A172 (cell line): Measurements from ENCODE around the gene LRP2BP. TPM values are rescaled to one million over a fixed set of nuclear protein-coding genes. Genes with fewer than 3 reads are reported as not detected.
"Not testable (repeated sequence)": the region's sequence is repeated elsewhere in the genome, so short reads cannot be mapped to it uniquely, and the experiment has no call there.

ENCODE experiments used
- DNase-seq: peaks from one replicate; pipeline ENCODE4 v3.0.0-alpha.2; 2015; ENCODE audit warnings: low spot score
- total RNA-seq: library from RNA; depleted of rRNA; stranded (reverse); fragments of >200 nt; shearing (Covaris generic); gene quantifications from 2 replicates; pipeline ENCODE4 v1.2.3, GENCODE V29; 2014

The LRP2BP gene
- total RNA-seq, 1 experiment from 2014 or later: 0.34 TPM

DNA sequence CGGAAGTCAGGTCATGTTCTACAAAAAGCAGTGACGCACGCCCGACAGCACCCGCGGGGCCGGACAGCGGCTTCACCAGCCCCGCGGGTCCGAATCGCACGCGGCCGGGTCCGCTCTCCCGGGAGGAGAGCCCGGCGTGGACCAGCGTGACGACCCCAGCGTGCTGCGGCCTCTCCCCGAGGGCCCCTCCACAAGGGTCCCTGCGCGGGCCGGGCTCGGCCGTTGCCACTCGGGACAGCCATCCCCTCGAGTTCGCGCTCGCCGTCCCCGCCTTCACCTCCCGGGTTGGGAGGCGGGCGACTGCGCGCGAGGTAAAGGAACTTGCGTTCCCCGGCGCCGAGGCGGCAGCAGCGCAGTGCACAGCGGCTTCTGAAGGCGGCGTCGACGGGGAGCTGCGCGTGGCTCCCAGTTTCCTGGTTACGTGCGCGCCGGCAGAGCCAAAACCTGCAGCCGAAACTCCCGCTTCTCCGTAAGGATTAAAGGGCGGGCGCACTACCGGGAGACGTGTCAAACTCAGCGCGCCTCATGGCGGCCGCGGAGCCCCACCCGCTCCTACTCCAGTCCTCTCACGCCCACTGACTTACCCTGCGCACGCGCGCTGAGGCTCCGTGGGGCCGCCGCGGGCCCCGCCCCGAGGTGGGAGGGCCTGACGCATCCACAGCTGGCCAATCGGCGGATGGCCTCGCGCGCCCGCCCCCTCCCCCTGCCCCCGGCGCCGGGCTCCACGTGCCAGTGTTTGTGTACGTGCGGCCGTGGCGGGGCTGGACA lies 416 bp upstream of the LRP2BP start:
- DNase-seq: peak; percentile 89

DNA sequence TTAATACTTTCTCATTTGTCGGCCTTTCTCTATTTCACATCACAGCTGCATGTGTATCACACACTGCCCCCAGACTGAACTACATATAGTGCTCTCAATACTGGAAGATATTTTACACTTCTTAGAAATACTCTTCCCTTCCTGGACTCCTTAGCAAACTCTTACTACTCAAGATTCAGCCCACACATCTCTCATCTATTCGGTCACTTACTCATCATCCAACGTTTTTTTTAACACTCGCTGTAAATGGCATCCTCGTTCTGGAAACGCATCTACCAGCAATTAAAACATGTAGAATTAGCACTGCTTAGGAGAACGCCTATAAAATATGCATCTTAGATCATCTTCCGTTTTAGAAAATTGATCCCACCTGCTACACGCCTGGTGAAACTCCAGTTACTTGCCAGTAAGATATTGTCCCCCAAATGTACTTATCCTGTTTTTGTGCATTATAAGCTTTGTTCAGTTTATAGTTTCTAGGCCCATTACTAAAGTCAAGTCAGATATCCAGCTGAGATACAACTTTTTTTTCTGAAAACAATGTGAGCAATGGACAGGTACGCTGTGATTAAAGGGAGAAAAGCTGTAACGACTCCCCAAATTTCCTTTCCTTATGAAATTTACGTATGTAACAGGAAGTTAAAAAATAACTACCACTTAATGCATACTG lies 1.0 kb downstream of the LRP2BP start:
- peak; percentile 37 for DNase-seq

DNA sequence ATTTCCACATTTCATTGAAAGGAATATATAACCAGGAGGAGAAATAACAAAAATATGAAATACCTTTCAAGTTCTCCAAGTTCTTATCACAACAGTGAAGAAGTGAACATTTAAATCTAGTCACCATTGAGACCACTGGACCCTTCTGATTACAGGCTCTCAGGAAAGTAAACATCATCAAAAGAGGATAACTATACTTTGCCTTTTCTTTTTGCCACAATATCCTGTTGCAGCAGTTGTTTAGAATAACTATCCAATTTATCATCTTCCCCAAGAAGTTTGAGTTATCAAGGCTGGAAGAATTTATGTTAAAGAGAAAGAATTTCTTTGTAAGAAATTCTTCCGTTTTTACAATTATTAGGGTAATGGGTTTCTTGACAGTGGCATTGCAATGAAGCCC lies 3.6 kb downstream of the LRP2BP start:
- no peak for DNase-seq

DNA sequence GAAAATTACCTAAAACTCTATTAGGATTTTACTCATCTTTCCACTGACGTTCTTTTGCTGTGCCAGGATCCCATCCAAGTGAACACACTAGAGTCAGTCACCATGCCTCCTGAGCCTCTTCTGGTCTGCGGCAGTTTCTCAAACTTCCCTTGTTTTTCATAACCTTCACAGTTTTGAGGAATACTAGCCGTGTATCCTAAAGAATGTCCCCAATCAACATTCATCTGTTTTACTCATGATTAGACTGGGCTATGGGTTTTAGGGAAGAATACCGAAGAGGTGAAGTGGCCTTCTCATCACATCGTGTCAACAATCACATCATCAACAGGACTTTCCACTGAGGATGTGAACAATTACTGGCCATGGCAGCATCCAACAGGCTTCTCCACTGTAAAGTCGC lies 4.8 kb downstream of the LRP2BP start:
- no peak for DNase-seq

DNA sequence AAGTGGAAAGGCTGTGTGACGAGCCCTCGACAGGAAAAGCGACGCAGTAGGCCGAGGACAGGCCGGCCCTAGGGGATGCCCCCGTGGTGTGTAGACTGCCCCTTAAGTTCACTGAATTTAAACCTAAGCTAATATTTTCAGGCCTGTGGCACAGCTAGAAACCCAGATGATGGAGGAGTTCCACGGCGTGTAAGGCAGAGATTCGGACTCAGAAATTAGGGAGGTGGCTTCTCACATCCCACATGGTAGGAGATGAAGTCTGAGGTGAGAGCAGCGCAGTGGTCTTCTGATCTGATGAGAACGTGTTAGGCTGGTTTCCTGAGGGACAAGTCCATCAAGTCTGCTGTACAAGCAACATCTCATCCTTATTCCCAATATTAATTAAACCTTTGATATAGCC lies 7.8 kb downstream of the LRP2BP start:
- DNase-seq: no peak

DNA sequence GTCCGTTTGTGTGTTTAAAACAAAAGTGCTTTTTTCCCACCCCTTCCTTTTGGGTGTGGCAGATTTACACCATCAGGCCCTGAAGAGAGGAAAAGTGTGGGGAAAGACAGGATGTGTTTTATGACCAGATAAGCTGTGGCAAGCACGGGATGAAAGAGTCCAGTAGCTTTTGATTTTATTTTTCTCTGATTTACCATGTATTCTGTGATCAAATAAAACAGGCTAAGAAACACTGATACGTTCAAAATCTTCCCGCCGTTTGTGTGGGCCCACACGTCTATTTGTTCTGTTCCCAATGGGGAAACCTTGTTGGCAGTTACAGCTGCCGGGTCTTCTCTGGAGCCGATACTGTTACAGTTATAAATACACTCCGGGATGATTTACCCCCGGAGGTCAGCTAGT lies 10.8 kb downstream of the LRP2BP start:
- DNase-seq: peak; percentile 57

DNA sequence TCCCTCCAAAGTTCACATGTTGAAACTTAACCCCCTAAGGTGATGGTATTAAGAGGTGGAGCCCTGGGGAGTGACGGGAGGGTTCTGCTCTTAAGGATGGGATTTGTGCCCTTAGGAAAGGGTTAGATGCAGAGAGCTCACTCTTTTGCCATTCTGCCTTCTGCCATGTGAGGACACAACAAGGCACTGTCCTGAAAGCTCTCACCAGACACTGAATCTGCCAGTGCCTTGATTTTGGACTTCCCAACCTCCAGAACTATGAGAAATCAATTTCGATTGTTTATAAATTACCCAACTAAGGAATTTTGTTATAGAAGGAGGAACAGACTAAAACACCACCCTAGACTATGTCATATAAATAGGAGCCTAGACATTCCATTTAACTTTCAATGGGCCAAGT lies 11.7 kb downstream of the LRP2BP start:
- no peak for DNase-seq

DNA sequence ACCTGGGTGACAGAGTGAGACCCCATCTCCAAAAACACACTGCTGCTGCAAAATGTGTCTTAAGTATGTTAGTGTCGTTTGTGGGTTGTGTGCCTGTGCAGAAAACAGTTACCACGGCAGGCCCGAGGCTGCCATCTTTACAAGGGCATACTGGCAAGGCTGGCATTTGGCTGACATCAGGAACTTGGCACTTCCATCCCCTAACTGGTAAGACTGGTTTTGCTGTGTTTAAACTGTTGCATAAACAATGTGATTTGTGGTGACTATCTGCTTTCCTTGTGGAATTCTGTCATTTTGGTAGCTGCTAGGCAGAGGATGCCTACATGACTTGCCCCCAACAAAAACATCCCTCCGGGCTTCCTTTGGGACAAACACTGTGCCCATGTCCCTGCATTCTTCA lies 12.3 kb downstream of the LRP2BP start:
- no peak for DNase-seq

DNA sequence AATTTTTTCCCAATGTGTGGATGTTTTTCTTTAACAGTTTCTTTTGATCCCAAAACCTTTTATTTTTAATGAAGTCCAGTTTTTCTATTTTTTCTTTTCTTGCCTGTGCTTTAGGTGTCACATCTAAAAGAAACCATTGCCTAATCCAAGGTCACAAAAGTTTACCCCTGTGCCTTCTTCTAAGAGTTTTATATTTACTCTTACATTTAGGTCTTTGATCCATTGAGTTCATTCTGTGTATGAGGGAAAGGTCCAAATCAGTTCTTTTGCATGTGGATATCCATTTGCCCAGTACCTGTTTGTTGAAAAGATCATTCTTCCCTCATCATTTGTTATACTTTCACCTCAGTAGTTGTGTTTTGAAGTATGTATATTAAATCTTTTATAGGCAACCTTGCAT lies 13.0 kb downstream of the LRP2BP start:
- no peak for DNase-seq

DNA sequence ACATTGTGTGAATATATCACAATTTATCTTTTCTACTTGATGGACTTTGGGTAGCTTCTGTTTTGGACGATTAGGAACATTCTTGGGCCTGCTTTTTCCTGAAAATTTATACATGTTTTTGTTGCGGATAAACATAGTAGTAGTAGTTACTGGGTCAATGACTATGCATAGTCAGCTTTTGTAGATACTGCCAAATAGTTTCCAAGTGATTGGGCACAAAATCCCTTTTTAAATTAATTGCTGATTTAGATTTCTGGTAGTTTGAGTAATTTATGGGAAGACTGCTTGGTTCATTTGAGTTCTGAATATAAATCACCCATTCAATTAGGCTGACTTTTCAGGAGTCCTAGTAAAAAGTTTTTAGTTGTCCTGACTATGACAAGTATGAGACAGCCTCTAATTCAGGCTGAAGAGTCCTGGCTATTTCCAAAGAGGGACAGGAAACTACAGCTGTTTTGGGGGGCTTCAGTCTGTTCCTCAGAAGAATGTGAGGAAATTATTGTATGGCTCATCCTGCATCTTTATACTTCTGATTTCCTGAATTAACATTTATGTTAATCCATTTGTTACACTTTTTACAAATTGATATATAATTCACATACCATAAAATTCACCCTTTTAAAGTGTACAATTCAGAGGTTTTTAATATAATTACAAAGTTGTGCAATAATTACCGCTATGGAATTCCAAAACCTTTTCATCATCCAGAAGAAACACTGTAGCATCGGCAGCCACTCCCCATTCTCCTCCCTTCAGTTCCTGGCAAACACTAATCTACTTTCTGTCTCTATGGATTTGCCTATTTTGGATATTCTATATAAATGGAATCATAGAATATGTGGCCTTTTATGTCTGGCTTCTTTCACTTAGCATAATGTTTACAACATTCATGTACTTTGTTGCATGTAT lies 14.2 kb downstream of the LRP2BP start:
- no peak for DNase-seq

DNA sequence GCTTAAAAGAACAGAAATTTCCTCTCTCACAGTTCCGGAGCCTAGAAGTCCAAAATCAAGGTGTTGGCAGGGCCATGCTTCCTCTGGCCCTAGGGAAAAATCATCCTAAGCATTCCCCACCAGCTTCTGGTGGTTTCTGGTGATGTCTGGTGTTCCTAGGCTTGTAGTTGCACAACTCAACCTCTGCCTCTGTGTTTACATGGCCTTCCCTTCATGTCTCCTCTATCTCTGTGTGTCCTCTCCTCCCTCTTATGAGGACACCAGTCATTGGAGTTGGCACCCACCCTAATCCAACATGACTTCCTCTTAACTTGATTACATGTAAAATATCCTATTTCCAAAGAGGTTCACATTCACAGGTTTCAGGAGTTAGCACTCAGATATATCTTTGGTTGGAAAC lies 15.4 kb downstream of the LRP2BP start:
- DNase-seq: no peak

DNA sequence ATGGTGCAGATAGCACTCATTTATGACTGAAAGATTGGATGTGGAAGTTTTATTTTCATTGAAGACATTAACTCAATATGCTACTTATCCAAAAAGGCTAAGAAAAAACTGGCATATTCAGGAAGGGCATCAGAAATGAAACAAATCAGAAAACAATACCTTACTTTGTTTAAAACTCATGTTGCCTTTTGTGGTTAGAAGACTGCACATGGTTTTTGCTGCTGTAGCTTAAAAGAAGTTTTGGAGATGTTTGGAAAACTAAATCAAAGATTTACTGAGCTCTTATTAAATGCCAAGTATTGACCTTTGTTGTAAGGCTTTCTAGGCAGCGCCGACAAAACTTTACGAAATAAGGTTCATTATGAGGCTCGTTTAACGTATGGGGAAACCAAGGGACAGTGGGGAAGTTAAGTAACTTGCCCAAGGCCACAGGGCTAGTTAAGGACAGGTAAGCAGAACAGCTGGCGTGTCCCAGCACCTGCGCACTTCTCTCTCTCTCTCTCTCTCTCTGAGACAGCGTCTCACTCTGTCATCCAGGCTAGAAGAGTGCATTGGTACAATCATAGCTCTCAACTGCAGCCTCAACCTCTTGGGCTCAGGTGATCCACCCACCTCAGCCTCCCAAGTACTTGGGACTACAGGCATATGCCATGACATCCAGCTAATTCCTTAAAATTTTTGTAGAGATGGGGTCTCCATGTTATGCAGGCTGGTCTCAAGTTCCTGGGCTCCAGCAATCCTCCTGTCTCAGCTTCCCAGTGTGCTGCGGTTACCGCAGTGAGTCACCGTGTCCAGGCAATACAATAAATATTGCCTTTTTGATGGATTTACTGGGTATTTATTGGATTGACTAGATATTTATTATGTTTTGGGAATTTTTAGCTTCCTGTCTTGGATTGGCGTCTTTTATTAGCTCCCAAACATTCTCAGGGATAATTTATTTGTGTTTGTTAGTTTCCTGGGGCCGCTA lies 16.1 kb downstream of the LRP2BP start:
- peak; percentile 61 for DNase-seq

DNA sequence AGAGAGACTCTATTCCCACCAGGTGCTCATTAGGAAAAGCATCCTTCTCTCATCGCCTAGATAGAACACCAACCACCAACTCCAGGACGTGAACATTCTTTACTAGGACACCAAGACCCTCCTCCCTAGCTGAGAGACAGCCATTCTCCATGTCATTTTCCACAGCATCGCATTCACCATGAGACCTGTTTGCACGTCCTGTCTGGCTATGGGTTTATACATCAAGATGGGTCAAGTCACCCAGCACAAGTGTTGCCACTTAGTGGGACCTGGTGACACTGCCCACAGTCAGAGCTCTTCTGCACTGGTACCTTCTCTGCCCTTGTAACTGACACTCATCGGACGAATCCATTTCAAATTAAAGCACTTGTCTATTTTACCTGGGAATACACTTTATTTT lies 17.5 kb downstream of the LRP2BP start:
- DNase-seq: no peak

DNA sequence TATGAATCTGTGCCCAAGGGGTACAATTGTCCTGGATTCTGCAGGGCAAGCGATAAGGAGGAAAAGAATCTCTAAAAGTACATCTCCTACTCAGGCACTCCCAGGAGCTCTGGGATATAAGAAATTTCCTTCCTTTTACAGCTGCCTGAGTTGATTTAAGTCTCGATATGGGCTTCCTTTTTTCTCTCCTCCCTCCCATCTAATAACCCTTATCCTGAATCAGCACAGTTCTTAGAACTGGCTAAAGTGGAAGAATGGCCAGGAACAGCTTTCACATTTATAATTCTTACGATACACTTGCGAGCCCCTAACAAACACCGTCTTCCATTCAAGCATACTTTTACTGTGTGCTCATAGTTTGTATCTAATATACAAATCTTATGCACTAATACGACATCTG lies 21.2 kb downstream of the LRP2BP start:
- DNase-seq: no peak

DNA sequence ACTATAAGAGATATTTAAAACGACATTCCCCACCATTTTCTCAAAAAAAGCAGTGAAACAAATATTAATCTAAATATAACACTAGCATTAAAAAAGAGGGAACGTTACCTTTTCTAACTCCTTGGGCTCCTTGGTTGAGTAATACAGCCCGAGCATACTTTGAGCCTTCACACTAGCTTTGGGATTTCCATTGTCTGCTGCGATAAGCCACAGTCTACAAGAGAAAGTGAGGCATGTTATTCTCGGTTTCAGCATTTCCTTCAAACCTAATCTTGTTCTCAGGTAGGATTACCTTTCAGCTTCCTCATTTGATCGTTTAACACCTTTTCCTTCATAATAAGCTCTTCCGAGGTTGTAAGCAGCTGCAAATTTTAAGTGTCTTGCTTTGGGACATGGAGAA lies 21.7 kb downstream of the LRP2BP start:
- DNase-seq: no peak

DNA sequence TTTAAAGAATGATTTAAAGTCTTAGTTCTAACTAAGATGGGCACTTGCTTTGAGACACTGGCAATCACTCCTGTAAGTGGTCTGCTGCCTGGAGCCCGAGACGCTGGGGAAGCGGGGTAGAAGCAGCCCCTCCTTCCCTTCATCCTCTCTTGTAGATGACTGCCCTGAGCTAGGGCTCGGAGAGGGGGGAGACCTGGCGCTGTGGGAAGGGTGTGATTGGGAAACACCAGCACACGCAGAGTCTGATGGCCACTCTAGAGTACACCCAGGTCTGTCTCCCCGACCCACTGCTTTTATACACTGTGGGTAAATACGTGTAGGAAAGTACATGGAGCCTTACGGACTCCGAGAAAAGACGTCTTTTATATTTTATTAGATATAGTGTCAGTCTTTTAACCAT lies 24.0 kb downstream of the LRP2BP start:
- DNase-seq: no peak

DNA sequence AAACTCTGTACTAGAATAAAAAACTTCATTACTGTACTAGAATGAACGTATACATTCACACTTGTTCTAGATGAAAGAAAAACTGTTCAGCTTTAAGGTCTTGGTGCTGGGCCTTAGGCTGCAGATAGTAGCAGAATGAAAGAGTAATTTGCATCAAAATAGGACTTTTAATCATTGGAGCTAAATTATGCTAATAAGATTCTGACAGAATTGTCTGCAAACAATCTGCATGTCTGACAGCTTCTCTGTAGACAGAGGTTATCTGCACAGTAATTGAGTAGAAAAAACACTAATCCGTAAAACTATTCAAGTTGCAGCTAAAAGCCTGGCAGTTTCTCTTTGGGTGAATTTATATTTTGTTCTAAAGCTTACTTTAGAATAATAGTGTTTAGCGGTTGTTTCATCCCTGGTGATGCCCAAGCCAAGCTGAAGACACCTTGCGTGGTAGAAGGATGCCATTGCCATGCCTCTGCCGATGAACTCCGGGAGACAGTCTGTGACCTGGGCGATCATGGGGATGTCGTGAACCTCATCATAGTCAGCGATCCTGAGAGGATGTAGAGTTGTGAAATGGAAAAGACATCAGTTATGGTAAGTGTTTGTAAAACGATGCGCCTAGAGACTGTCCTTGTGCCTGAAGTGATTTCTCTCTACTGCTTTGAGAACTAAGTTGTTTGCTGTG lies 25.3 kb downstream of the LRP2BP start:
- no peak for DNase-seq

DNA sequence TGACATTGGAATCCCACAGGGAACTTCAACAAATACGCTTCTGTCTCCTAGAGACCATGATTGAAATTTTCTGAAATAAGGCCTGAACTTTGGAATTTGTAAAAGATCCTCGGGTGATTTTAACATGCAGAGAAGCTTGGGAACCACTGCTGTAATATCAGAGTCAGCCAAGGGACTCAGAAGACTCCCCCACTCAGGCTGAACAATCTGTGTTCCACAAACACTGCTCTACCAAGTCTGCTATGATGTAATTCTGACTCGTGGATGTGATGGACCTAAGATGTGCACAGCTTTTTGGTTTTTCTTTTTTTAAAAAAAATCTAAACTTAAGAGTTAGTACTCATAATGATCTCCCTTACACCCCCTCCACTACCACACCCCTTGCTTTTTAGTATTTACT lies 26.0 kb downstream of the LRP2BP start:
- no peak for DNase-seq

DNA sequence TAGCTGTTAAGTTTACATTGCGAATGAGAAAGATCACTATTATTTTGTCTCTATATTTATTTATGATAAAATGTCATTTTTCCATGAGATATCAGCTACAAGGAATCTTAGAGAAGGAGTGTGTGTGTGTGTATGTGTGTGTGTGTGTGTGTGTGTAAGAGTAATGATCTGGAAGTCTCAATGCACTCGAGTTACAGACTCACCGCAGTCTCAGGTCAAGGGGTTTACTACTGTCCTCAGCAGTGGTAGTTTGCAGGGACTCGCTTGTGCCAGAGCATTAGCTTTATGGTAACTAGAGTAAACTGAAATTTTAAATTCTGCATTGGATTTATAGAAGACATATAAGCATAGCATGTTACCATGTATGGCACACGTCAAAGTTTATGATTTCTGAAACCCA lies 30.8 kb downstream of the LRP2BP start:
- DNase-seq: no peak

DNA sequence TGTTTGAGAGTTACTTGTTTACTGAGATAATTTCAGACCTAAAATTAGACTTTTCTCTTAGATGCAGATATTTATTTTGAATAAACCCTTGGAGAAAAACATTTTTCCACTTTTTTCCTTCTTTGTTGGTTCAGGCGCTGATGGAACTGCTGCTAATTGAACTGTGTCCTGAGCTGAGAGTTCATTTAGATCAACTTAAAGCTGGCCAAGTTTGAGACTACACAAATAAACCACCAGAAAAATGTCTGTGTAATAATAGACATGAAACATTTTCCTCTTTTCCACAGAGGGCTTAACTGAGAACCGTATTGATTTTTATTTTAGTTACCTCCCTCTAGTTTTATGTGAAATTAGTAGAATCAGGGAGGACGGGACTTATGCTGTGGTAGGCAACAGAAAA lies 32.5 kb downstream of the LRP2BP start:
- DNase-seq: no peak

DNA sequence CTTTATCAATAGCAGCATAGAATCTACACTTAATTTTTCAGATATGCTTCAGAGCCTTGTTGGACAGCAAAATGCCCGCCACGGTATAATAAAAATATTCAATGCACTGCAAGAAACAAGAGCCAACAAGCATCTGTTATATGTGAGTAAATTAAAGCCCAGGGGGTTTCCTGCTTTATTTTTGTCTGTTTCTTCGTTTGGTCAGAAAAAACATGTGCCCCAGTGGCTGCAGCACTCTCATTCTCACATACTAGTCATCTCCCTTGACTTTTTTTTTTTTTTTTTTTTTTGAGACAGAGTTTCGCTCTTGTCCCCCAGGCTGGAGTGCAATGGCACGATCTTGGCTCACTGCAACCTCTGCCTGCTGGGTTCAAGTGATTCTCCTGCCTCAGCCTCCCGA lies 33.2 kb downstream of the LRP2BP start:
- DNase-seq: not testable (repeated sequence)
